Ishikawa (cell line): ENCODE data around the gene IL19.

ENCODE experiments used
- CEBPB ChIP-seq: IDR thresholded peaks from 2 replicates; pipeline ENCODE4 v1.6.1; 2012
- CREB1 ChIP-seq: IDR thresholded peaks from 2 replicates; pipeline ENCODE4 v1.6.1; 2012; ENCODE audit warnings: low read depth
- EGR1 ChIP-seq: IDR thresholded peaks from 2 replicates; pipeline ENCODE4 v1.6.1; 2012
- EP300 ChIP-seq: IDR thresholded peaks from 2 replicates; pipeline ENCODE4 v1.6.1; 2012; ENCODE audit warnings: borderline replicate concordance
- FOXM1 ChIP-seq: IDR thresholded peaks from 2 replicates; pipeline ENCODE4 v1.6.1; 2012; ENCODE audit warnings: low read depth, borderline replicate concordance
- MAX ChIP-seq: IDR thresholded peaks from 2 replicates; pipeline ENCODE4 v1.6.1; 2012
- NFIC ChIP-seq: IDR thresholded peaks from 2 replicates; pipeline ENCODE4 v1.6.1; 2012
- RAD21 ChIP-seq: IDR thresholded peaks from 2 replicates; pipeline ENCODE4 v1.6.1; 2012; ENCODE audit warnings: low read depth
- REST ChIP-seq: IDR thresholded peaks from 2 replicates; pipeline ENCODE4 v1.6.1; 2012; ENCODE audit warnings: low read depth, mild to moderate bottlenecking
- TAF1 ChIP-seq: IDR thresholded peaks from 2 replicates; pipeline ENCODE4 v1.6.1; 2012; ENCODE audit warnings: low read depth, mild to moderate bottlenecking
- TCF12 ChIP-seq: IDR thresholded peaks from 2 replicates; pipeline ENCODE4 v1.6.1; 2012; ENCODE audit warnings: low read depth
- TEAD4 ChIP-seq: IDR thresholded peaks from 2 replicates; pipeline ENCODE4 v1.6.1; 2012
- USF1 ChIP-seq: IDR thresholded peaks from 2 replicates; pipeline ENCODE4 v1.6.1; 2012
- YY1 ChIP-seq: IDR thresholded peaks from 2 replicates; pipeline ENCODE4 v1.6.1; 2012; ENCODE audit warnings: low read depth
- ZBTB7A ChIP-seq: IDR thresholded peaks from 2 replicates; pipeline ENCODE4 v1.6.1; 2012; ENCODE audit warnings: low read depth

The IL19 gene

GRCh38 chr1:206744683-206745082 is 25.9 kb upstream of the IL19 start:
- no peak for TF ChIP-seq MAX
- TF ChIP-seq TAF1: no peak
- TF ChIP-seq NFIC: no peak
- TF ChIP-seq TCF12: no peak
- TF ChIP-seq FOXM1: no peak
- TF ChIP-seq CEBPB: no peak
- TF ChIP-seq ZBTB7A: no peak
- no peak for TF ChIP-seq TEAD4
- TF ChIP-seq EP300: no peak
- TF ChIP-seq EGR1: no peak
- no peak for TF ChIP-seq CREB1

GRCh38 chr1:206745301-206745700 is 25.3 kb upstream of the IL19 start:
- TF ChIP-seq REST (no peak), YY1 (no peak), USF1 (no peak), EP300 (no peak), MAX (no peak), FOXM1 (no peak), TAF1 (no peak), NFIC (no peak), TCF12 (no peak), TEAD4 (no peak), CEBPB (no peak), RAD21 (no peak), ZBTB7A (no peak), CREB1 (no peak)

- TF ChIP-seq CREB1 (no peak), REST (no peak), FOXM1 (no peak), TEAD4 (no peak), TAF1 (no peak), TCF12 (no peak), YY1 (no peak), ZBTB7A (no peak), EP300 (no peak), MAX (no peak), USF1 (no peak), CEBPB (no peak), NFIC (no peak), EGR1 (no peak), RAD21 (no peak)
Observed at GRCh38 chr1:206748348-206749030, 22.1 kb upstream of the IL19 start.

- TF ChIP-seq CEBPB (no peak), CREB1 (no peak), EGR1 (no peak), NFIC (no peak), EP300 (no peak), RAD21 (no peak), YY1 (no peak), REST (no peak)
Observed at GRCh38 chr1:206751891-206752290, 18.7 kb upstream of the IL19 start.
